ENCODE data around the gene COL9A1. TPM values are rescaled to one million over a fixed set of nuclear protein-coding genes. Genes with fewer than 3 reads are reported as not detected.
"Not testable (repeated sequence)": the region's sequence is repeated elsewhere in the genome, so short reads cannot be mapped to it uniquely, and the experiment has no call there.

COL9A1 gene
- not detected for polyA plus RNA-seq (2012; ENCODE audit: missing spikeins)

GRCh38 chr6:70303034-70303525 lies at the start of gene COL9A1:
TSS of gene COL9A1 (minus strand) at chr6:70303084. CDS start at chr6:70302924, 160 bp downstream.
- DNase-seq (ENCODE audit: insufficient read length), result no peak

GRCh38 chr6:70351461-70351860 lies 48.6 kb upstream of the COL9A1 start:
- TF ChIP-seq POLR2AphosphoS5 (IDR thresholded peaks at IDR 0.05; ENCODE audit: low read depth, low read length) (no peak), POLR2A (IDR thresholded peaks at IDR 0.05; ENCODE audit: low read depth, low read length) (no peak)
- FAIRE-seq, result no peak
- no peak for DNase-seq (ENCODE audit: insufficient read length)

More at GRCh38 chr6:70303034-70303525, at the start of gene COL9A1:
- no peak for FAIRE-seq
- TF ChIP-seq POLR2A (IDR thresholded peaks at IDR 0.05; ENCODE audit: low read depth, low read length) (no peak), TAF1 (IDR thresholded peaks at IDR 0.05; ENCODE audit: borderline replicate concordance, low read depth, low read length) (no peak), POLR2AphosphoS5 (IDR thresholded peaks at IDR 0.05; ENCODE audit: low read depth, low read length) (no peak)

- no peak for TF ChIP-seq POLR2AphosphoS5 (IDR thresholded peaks at IDR 0.05; ENCODE audit: low read depth, low read length)
- TF ChIP-seq POLR2A (IDR thresholded peaks at IDR 0.05; ENCODE audit: low read depth, low read length), result no peak
- TF ChIP-seq TAF1 (IDR thresholded peaks at IDR 0.05; ENCODE audit: borderline replicate concordance, low read depth, low read length), result no peak
- FAIRE-seq (no peak), DNase-seq (ENCODE audit: insufficient read length) (no peak)
Measured at GRCh38 chr6:70345619-70346018, 42.7 kb upstream of the COL9A1 start.

- DNase-seq (ENCODE audit: insufficient read length) (no peak), FAIRE-seq (no peak)
- TF ChIP-seq TAF1 (IDR thresholded peaks at IDR 0.05; ENCODE audit: borderline replicate concordance, low read depth, low read length) (no peak), POLR2A (IDR thresholded peaks at IDR 0.05; ENCODE audit: low read depth, low read length) (no peak), POLR2AphosphoS5 (IDR thresholded peaks at IDR 0.05; ENCODE audit: low read depth, low read length) (no peak)
Measured at GRCh38 chr6:70343313-70343712, 40.4 kb upstream of the COL9A1 start.

GRCh38 chr6:70339810-70340209 lies 36.9 kb upstream of the COL9A1 start:
- FAIRE-seq; DNase-seq (ENCODE audit: insufficient read length): not testable (repeated sequence)

- no peak for FAIRE-seq
- no peak for DNase-seq (ENCODE audit: insufficient read length)
Measured at GRCh38 chr6:70338775-70339174, 35.9 kb upstream of the COL9A1 start.

GRCh38 chr6:70337743-70338105 lies 34.8 kb upstream of the COL9A1 start:
- DNase-seq (ENCODE audit: insufficient read length) (no peak), FAIRE-seq (no peak)

More at GRCh38 chr6:70338775-70339174, 35.9 kb upstream of the COL9A1 start:
- TF ChIP-seq POLR2AphosphoS5 (IDR thresholded peaks at IDR 0.05; ENCODE audit: low read depth, low read length) (no peak), POLR2A (IDR thresholded peaks at IDR 0.05; ENCODE audit: low read depth, low read length) (no peak), TAF1 (IDR thresholded peaks at IDR 0.05; ENCODE audit: borderline replicate concordance, low read depth, low read length) (no peak)

GRCh38 chr6:70336996-70337742 lies 34.3 kb upstream of the COL9A1 start:
- no peak for FAIRE-seq
- no peak for DNase-seq (ENCODE audit: insufficient read length)
- TF ChIP-seq POLR2A (IDR thresholded peaks at IDR 0.05; ENCODE audit: low read depth, low read length), result no peak
- TF ChIP-seq POLR2AphosphoS5 (IDR thresholded peaks at IDR 0.05; ENCODE audit: low read depth, low read length), result no peak
- TF ChIP-seq TAF1 (IDR thresholded peaks at IDR 0.05; ENCODE audit: borderline replicate concordance, low read depth, low read length), result no peak

More at GRCh38 chr6:70337743-70338105, 34.8 kb upstream of the COL9A1 start:
- TF ChIP-seq POLR2A (IDR thresholded peaks at IDR 0.05; ENCODE audit: low read depth, low read length) (no peak), POLR2AphosphoS5 (IDR thresholded peaks at IDR 0.05; ENCODE audit: low read depth, low read length) (no peak), TAF1 (IDR thresholded peaks at IDR 0.05; ENCODE audit: borderline replicate concordance, low read depth, low read length) (no peak)

GRCh38 chr6:70327036-70327435 lies 24.2 kb upstream of the COL9A1 start:
- DNase-seq (ENCODE audit: insufficient read length) (no peak), FAIRE-seq (no peak)
- TF ChIP-seq TAF1 (IDR thresholded peaks at IDR 0.05; ENCODE audit: borderline replicate concordance, low read depth, low read length) (no peak), POLR2AphosphoS5 (IDR thresholded peaks at IDR 0.05; ENCODE audit: low read depth, low read length) (no peak), POLR2A (IDR thresholded peaks at IDR 0.05; ENCODE audit: low read depth, low read length) (no peak)

GRCh38 chr6:70325009-70325408 lies 22.1 kb upstream of the COL9A1 start:
- no peak for DNase-seq (ENCODE audit: insufficient read length)
- TF ChIP-seq POLR2A (IDR thresholded peaks at IDR 0.05; ENCODE audit: low read depth, low read length), result no peak
- TF ChIP-seq TAF1 (IDR thresholded peaks at IDR 0.05; ENCODE audit: borderline replicate concordance, low read depth, low read length), result no peak
- TF ChIP-seq POLR2AphosphoS5 (IDR thresholded peaks at IDR 0.05; ENCODE audit: low read depth, low read length), result no peak
- no peak for FAIRE-seq

GRCh38 chr6:70317799-70318198 lies 14.9 kb upstream of the COL9A1 start:
- FAIRE-seq, result not testable (repeated sequence)

GRCh38 chr6:70315079-70315751 lies 12.3 kb upstream of the COL9A1 start:
- no peak for FAIRE-seq
- no peak for DNase-seq (ENCODE audit: insufficient read length)
- TF ChIP-seq TAF1 (IDR thresholded peaks at IDR 0.05; ENCODE audit: borderline replicate concordance, low read depth, low read length), result no peak
- no peak for TF ChIP-seq POLR2AphosphoS5 (IDR thresholded peaks at IDR 0.05; ENCODE audit: low read depth, low read length)
- no peak for TF ChIP-seq POLR2A (IDR thresholded peaks at IDR 0.05; ENCODE audit: low read depth, low read length)

More at GRCh38 chr6:70317799-70318198, 14.9 kb upstream of the COL9A1 start:
- DNase-seq (ENCODE audit: insufficient read length), result not testable (repeated sequence)
